IMR-90 (cell line): Measurements from ENCODE around the gene BRD3.

Experiments used
- CHD1 ChIP-seq: IDR thresholded peaks from 2 replicates; pipeline ENCODE4 v1.6.1; 2012; ENCODE audit warnings: low read depth, low read length, improper control_type of control experiment
- POLR2A ChIP-seq: IDR thresholded peaks from 2 replicates; pipeline ENCODE4 v1.6.1; 2012; ENCODE audit warnings: mild to moderate bottlenecking, low read depth, low read length
- TF ChIP-seq, protein P1 (sequence below): conservative IDR thresholded peaks from 2 replicates; pipeline ENCODE4 v1.5.1; 2012; ENCODE audit warnings: mild to moderate bottlenecking, low read depth, low read length, improper control_type of control experiment

DNA sequence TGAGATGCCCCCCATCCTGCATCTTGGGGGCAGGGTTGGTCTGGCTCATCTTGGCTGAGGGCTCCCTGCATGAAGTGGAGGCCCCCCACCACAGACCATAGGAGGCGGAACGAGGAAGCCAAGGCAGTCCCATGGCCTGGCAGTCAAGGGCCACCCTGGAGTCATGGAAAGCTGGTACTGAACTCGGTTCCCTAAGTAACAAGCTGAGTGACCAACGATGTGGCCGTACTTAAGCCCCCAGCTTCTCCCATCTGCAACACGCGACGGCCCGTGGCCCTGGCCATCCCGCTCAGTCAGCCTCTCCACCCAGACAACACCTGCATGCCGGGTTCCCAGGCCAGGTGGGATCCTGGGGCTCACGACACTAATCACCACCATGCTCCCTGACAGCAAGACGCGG, 17.1 kb downstream of the BRD3 start:
- TF ChIP-seq, protein P1, sequence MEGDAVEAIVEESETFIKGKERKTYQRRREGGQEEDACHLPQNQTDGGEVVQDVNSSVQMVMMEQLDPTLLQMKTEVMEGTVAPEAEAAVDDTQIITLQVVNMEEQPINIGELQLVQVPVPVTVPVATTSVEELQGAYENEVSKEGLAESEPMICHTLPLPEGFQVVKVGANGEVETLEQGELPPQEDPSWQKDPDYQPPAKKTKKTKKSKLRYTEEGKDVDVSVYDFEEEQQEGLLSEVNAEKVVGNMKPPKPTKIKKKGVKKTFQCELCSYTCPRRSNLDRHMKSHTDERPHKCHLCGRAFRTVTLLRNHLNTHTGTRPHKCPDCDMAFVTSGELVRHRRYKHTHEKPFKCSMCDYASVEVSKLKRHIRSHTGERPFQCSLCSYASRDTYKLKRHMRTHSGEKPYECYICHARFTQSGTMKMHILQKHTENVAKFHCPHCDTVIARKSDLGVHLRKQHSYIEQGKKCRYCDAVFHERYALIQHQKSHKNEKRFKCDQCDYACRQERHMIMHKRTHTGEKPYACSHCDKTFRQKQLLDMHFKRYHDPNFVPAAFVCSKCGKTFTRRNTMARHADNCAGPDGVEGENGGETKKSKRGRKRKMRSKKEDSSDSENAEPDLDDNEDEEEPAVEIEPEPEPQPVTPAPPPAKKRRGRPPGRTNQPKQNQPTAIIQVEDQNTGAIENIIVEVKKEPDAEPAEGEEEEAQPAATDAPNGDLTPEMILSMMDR: no peak
- TF ChIP-seq CHD1 (no peak), POLR2A (no peak)
